GM12875 (cell line): ENCODE data around the gene CASZ1.

ENCODE experiments used
- H3K4me3 ChIP-seq: one replicate; pipeline ENCODE4 v1.5.1; 2011; ENCODE audit warnings: low read depth, low read length, control low read depth
- CTCF ChIP-seq: IDR thresholded peaks from 2 replicates; pipeline ENCODE4 v1.5.1; 2011; ENCODE audit warnings: low read depth, mild to moderate bottlenecking, control low read depth, inconsistent platforms, low read length, moderate library complexity, borderline replicate concordance; ENCODE audit not compliant: insufficient read depth

Gene CASZ1

GRCh38 chr1:10685196-10685807 is 111.1 kb downstream of the CASZ1 start:
- TF ChIP-seq CTCF, result no peak
- no peak overlapping the region for H3K4me3 ChIP-seq

DNA sequence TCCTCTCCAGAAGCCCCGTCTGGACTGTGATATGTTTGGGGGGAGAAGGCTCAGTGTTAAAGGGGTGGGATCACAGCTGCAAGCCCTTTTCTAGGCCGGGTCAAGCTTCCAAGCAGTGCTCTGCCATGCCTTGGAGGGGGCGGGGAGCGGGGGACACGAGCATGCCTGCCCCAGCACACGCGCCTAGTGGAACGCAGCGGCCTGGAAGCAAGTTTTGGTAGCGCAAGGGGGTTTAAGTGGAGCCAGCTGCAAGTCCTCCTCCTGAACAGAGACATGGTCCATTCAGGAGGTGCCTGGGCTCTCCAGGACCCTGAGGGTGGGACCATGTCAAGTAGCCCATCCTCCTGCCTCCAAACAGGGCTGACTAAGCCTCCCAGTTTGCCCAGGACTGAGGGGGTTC is 112.2 kb downstream of the CASZ1 start:
- TF ChIP-seq CTCF, result no peak
- H3K4me3 ChIP-seq, result no peak overlapping the region

DNA sequence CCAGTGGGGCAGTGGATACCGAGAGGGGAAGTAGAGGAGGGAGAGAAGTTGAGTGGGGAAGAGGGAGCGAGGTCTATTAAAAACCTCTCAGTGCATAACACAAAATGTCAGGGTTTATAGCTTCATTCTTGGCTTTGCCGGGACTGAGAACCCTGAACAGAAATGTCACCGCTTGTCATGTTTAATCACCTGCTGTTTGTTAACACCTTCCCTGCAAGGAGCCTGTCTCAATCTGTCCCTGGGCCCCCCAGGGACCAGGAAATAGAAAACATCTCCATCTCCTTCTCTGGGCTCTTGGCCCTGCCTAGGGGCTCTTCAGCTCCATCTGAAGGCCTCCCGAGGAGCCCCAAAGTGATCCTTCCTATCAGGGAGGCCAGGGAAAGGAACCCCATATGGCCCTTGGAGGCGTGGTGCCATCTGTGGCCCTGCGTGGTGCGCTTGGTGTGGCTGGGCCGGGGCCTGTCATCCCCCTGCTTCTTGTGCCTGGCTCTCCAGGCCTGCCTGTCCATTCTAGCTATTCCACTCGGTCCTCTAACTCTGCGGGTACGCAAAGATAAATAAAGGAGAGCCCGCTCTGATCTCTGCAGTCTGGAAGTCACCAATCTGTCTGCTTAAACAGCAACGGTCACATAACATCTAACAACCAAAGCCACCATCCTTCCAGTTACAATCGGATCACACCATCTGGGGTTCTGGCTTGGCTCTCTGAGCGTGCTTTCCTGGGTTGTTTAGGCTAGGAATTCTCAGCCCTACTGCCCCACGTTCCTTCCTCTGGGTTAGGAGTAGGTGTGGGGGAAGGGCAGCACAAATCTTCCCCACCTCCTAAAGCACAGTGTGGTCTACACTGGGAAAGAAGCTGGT is 113.8 kb downstream of the CASZ1 start:
- no peak for TF ChIP-seq CTCF
- no peak overlapping the region for H3K4me3 ChIP-seq

- TF ChIP-seq CTCF, result no peak
- H3K4me3 ChIP-seq, result no peak overlapping the region
These were observed 114.4 kb downstream of the CASZ1 start for GRCh38 chr1:10682108-10682445.

DNA sequence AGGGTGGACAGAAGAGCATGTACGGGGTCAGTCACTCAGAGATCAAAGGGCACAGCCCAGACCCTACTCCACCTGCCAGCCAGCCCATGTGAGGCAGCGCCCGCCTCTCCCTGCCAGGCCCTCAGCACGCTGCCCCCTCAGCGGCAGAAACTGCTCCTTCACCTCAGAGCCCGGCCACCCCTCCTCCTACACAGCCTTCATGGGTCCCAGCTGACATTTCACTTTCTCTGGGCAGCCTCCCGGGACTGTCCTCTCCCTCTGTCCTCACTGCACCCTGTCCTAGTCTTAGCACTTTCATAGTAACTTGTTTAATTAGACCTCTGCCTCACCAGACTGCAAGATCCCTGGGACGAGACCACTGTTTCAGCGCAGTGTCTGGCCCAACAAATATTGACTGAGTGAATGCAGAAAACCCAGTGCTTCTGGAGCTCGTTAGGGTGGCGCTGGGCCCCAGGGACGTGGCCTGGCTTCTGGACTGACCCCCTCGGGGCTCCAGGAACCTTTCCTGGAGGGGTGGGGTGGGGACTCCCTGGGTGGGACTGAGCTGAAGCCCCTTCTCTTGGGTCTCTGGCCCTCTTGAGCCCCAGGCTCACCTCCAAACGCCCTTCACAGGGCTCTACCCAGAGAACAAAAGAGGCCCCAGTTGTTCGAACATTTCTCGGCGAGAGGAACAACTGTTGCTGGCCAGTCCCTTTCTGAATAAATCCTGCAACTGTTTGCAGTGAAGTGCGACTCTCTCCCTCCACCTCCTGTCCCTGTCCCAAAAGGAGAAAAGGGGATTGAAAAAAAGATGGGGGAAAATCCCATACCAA is 114.9 kb downstream of the CASZ1 start:
- TF ChIP-seq CTCF, result no peak
- no peak overlapping the region for H3K4me3 ChIP-seq

DNA sequence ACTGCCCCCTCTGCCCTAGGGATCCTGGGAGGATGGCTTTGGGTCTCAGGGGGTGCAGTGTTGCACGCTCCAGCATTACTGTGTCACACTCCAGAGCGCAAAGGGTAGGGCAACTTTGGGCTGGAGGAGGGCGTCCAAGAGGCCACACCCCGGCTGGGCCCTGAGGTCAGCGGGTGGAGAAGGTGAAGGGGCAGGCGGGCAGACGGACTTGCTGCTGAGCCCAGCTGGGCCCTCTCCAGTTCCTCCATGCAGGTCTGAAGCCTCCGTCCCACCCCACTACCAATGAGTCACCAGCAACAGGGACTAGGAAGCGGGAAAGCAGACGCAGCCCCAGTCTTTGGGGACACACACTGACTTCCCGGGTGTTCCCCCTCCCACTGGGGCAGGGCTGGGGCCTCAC is 116.0 kb downstream of the CASZ1 start:
- TF ChIP-seq CTCF, result no peak
- no peak overlapping the region for H3K4me3 ChIP-seq
